GM12864 (cell line): ENCODE data around the gene REXO5.

Experiments used
- DNase-seq: peaks from one replicate; pipeline ENCODE4 v3.0.0-alpha.2; 2011; ENCODE audit warnings: low read depth
- H3K4me3 ChIP-seq: 2 replicates; pipeline ENCODE4 v1.5.1; 2011; ENCODE audit warnings: mild to moderate bottlenecking, low read depth, low read length, control low read depth
- CTCF ChIP-seq: IDR thresholded peaks from 2 replicates; pipeline ENCODE4 v1.5.1; 2011; ENCODE audit warnings: low read depth, mild to moderate bottlenecking, moderate library complexity, low read length, control low read depth, inconsistent platforms; ENCODE audit errors: missing control alignments

The REXO5 gene

GRCh38 chr16:20887207-20887606, 80.9 kb downstream of the REXO5 start:
- no peak overlapping the region for H3K4me3 ChIP-seq
- DNase-seq: no peak
- TF ChIP-seq CTCF: no peak

GRCh38 chr16:20889625-20890275, 83.4 kb downstream of the REXO5 start:
- H3K4me3 ChIP-seq: no peak overlapping the region
- no peak for TF ChIP-seq CTCF
- no peak for DNase-seq

- TF ChIP-seq CTCF: no peak
- no peak for DNase-seq
- no peak overlapping the region for H3K4me3 ChIP-seq
Observed at GRCh38 chr16:20894388-20894787, 88.1 kb downstream of the REXO5 start.

GRCh38 chr16:20897253-20897897, 91.0 kb downstream of the REXO5 start:
- TF ChIP-seq CTCF: no peak
- no peak overlapping the region for H3K4me3 ChIP-seq
- no peak for DNase-seq

GRCh38 chr16:20897922-20898321, 91.6 kb downstream of the REXO5 start:
- no peak for DNase-seq
- H3K4me3 ChIP-seq: no peak overlapping the region
- no peak for TF ChIP-seq CTCF

- no peak for TF ChIP-seq CTCF
- no peak for DNase-seq
- peak overlapping the region; percentile 81 for H3K4me3 ChIP-seq
Observed at GRCh38 chr16:20899071-20899470, 92.7 kb downstream of the REXO5 start.
